Liver (tissue), 9 donors: Measurements from ENCODE around the gene C11orf24. TPM values are rescaled to one million over a fixed set of nuclear protein-coding genes. Genes with fewer than 3 reads are reported as not detected.
A peak's percentile ranks its signal among the peaks of the same experiment; 100 is the strongest.

Experiments
- DNase-seq: peaks from one replicate; pipeline ENCODE4 v3.0.0-alpha.2; 2017; ENCODE audit warnings: low spot score
- H3K27ac ChIP-seq, 2 donors: one replicate each; pipeline ENCODE4 v1.7.0; 2013; ENCODE audit warnings: inconsistent platforms in 2 of 2, low read length in 2 of 2, control low read depth in 1 of 2, low read depth in 1 of 2, mild to moderate bottlenecking in 1 of 2
- H3K27me3 ChIP-seq, 4 donors: one replicate each; pipeline versions ENCODE4 v1.6.1 to v1.7.0; 2013; ENCODE audit warnings: low read length in 3 of 4, inconsistent platforms in 1 of 4, mild to moderate bottlenecking in 1 of 4, moderate library complexity in 1 of 4; ENCODE audit not compliant: control insufficient read depth in 4 of 4, insufficient read depth in 4 of 4
- H3K36me3 ChIP-seq, 4 donors: one replicate each; pipeline versions ENCODE4 v1.6.1 to v1.7.0; 2013; ENCODE audit warnings: low read length in 3 of 4, mild to moderate bottlenecking in 3 of 4, low read depth in 1 of 4, moderate library complexity in 1 of 4; ENCODE audit not compliant: control insufficient read depth in 4 of 4, insufficient read depth in 3 of 4
- H3K4me1 ChIP-seq, 4 donors: one replicate each; pipeline versions ENCODE4 v1.6.1 to v1.7.0; 2013; ENCODE audit warnings: low read length in 3 of 4, mild to moderate bottlenecking in 3 of 4, moderate library complexity in 1 of 4; ENCODE audit not compliant: control insufficient read depth in 4 of 4, insufficient read depth in 4 of 4
- H3K4me3 ChIP-seq, 3 donors: one replicate each; pipeline versions ENCODE4 v1.6.1 to v1.7.0; 2013; ENCODE audit warnings: low read length in 3 of 3, control low read depth in 1 of 3, low read depth in 1 of 3, mild to moderate bottlenecking in 1 of 3
- H3K9ac ChIP-seq, 2 donors: one replicate each; pipeline ENCODE4 v1.7.0; 2013; ENCODE audit warnings: low read length in 2 of 2, mild to moderate bottlenecking in 2 of 2, moderate library complexity in 2 of 2, control low read depth in 1 of 2, low read depth in 1 of 2
- H3K9me3 ChIP-seq, 4 donors: one replicate each; pipeline versions ENCODE4 v1.6.1 to v1.7.0; 2013; ENCODE audit warnings: low read length in 3 of 4; ENCODE audit not compliant: control insufficient read depth in 4 of 4
- ATF3 ChIP-seq: IDR thresholded peaks from 2 replicates; pipeline ENCODE4 v1.6.1; 2016; ENCODE audit warnings: antibody characterized with exemption
- CTCF ChIP-seq: fragments of 150-350 bp; IDR thresholded peaks from 2 replicates; pipeline ENCODE4 v1.5.1; 2017; ENCODE audit warnings: improper control_type of control experiment, low read depth, low read length; ENCODE audit not compliant: missing input control
- EGR1 ChIP-seq, 2 donors: IDR thresholded peaks; 2 replicates each; pipeline ENCODE4 v1.6.1; 2016 to 2018; ENCODE audit warnings: antibody characterized with exemption in 2 of 2, low read depth in 2 of 2
- FOXA2 ChIP-seq: IDR thresholded peaks from 2 replicates; pipeline ENCODE4 v1.6.1; 2016; ENCODE audit warnings: antibody characterized with exemption
- GABPA ChIP-seq, 2 donors: IDR thresholded peaks in 1 of 2; conservative IDR thresholded peaks in 1 of 2; 2 replicates each; pipeline ENCODE4 v1.6.1; 2016; ENCODE audit warnings: antibody characterized with exemption in 2 of 2, mild to moderate bottlenecking in 1 of 2, moderate library complexity in 1 of 2
- HNF4A ChIP-seq, 2 donors: conservative IDR thresholded peaks; 2 replicates each; pipeline ENCODE4 v1.6.1; 2016; ENCODE audit warnings: antibody characterized with exemption in 2 of 2, mild to moderate bottlenecking in 2 of 2
- HNF4G ChIP-seq: IDR thresholded peaks from 2 replicates; pipeline ENCODE4 v1.6.1; 2016; ENCODE audit warnings: antibody characterized with exemption
- JUND ChIP-seq, 2 donors: IDR thresholded peaks; 2 replicates each; pipeline ENCODE4 v1.6.1; 2016; ENCODE audit warnings: antibody characterized with exemption in 2 of 2
- MAX ChIP-seq: IDR thresholded peaks from 2 replicates; pipeline ENCODE4 v1.6.1; 2016; ENCODE audit warnings: antibody characterized with exemption
- NR2F2 ChIP-seq: IDR thresholded peaks from 2 replicates; pipeline ENCODE4 v1.6.1; 2016; ENCODE audit warnings: antibody characterized with exemption
- SP1 ChIP-seq: IDR thresholded peaks from 2 replicates; pipeline ENCODE4 v1.6.1; 2018; ENCODE audit warnings: antibody characterized with exemption, mild to moderate bottlenecking
- TAF1 ChIP-seq: conservative IDR thresholded peaks from 2 replicates; pipeline ENCODE4 v1.6.1; 2016; ENCODE audit warnings: antibody characterized with exemption, mild to moderate bottlenecking
- YY1 ChIP-seq: IDR thresholded peaks from 2 replicates; pipeline ENCODE4 v1.6.1; 2016; ENCODE audit warnings: antibody characterized with exemption, mild to moderate bottlenecking
- WGBS: extraction: QIAGEN DNeasy Blood & Tissue Kit; methylation state at CpG from one replicate; pipeline ENCODE4 v1.1.7; 2013; 5-methylcytosine and 5-hydroxymethylcytosine counted together
- polyA plus RNA-seq, 2 donors: library from polyadenylated mRNA; stranded (reverse) in 1 of 2; unstranded in 1 of 2; fragments of 200-250 nt in 1 of 2; fragments of >200 nt in 1 of 2; fragmentation: Nextera tagmentation in 1 of 2; extraction: Ambion mirVana in 1 of 2; gene quantifications; one replicate each; pipeline versions ENCODE4 v1.2.1 to v1.2.3, GENCODE V29; 2013 to 2015
- total RNA-seq, 2 donors: library from RNA; depleted of rRNA; stranded (reverse); fragments of >200 nt; gene quantifications; one replicate each; pipeline ENCODE4 v1.2.3, GENCODE V29; 2014
- donor health status: healthy.
- donor health status: healthy.
- donor health status: healthy.
- donor health status: healthy.
- donor health status: healthy.

C11orf24 gene
- total and polyA plus RNA-seq, 4 donors: 7.8 to 50.3 (median 32.0) TPM

GRCh38 chr11:68306636-68307035 is 34.9 kb upstream of the C11orf24 start:
- no peaks in the 10 kb centered on the region for H3K36me3 ChIP-seq
- no peaks in the 10 kb centered on the region for H3K27me3 ChIP-seq
- peaks cover 0 to 6% (median 2%) of the 10 kb centered on the region in 4 donors for H3K4me1 ChIP-seq
- no peak overlapping the region for H3K9ac ChIP-seq
- WGBS: 99% methylated on average over 3 of the region's 3 CpGs
- no peak overlapping the region for H3K27ac ChIP-seq
- no peak overlapping the region for H3K4me3 ChIP-seq
- no peak for DNase-seq
- no peak for TF ChIP-seq FOXA2
- no peak for TF ChIP-seq YY1
- no peak for TF ChIP-seq JUND (IDR thresholded peaks at IDR 0.05)
- no peak for TF ChIP-seq TAF1
- TF ChIP-seq CTCF: no peak
- TF ChIP-seq NR2F2: no peak
- no peak for TF ChIP-seq SP1
- no peak for TF ChIP-seq MAX
- no peak for TF ChIP-seq GABPA (IDR thresholded peaks at IDR 0.05 in 1 of 2, conservative IDR thresholded peaks at IDR 0.05 in 1 of 2)
- no peaks in the 10 kb centered on the region for H3K9me3 ChIP-seq

GRCh38 chr11:68303982-68304780 is 32.4 kb upstream of the C11orf24 start:
- WGBS: 93% methylated on average over 7 of the region's 7 CpGs
- Histone ChIP-seq H3K9ac (no peak overlapping the region), H3K36me3 (no peaks in the 10 kb centered on the region), H3K27ac (no peak overlapping the region), H3K4me1 (peaks cover 2 to 16% (median 7%) of the 10 kb centered on the region in 4 donors), H3K9me3 (no peaks in the 10 kb centered on the region), H3K4me3 (no peak overlapping the region), H3K27me3 (no peaks in the 10 kb centered on the region)
- no peak for DNase-seq
- TF ChIP-seq NR2F2 (no peak), GABPA (IDR thresholded peaks at IDR 0.05 in 1 of 2, conservative IDR thresholded peaks at IDR 0.05 in 1 of 2) (no peak), HNF4G (no peak), YY1 (no peak), EGR1 (IDR thresholded peaks at IDR 0.05; ENCODE audit: low read depth in 2 of 2) (no peak), ATF3 (no peak), JUND (IDR thresholded peaks at IDR 0.05) (no peak), MAX (no peak)

- 68% methylated on average over 2 of the region's 2 CpGs for WGBS
- Histone ChIP-seq H3K9me3 (no peaks in the 10 kb centered on the region), H3K27ac (no peak overlapping the region), H3K4me3 (no peak overlapping the region), H3K27me3 (no peaks in the 10 kb centered on the region), H3K9ac (no peak overlapping the region), H3K4me1 (peaks cover 7 to 27% (median 18%) of the 10 kb centered on the region in 4 donors), H3K36me3 (no peaks in the 10 kb centered on the region)
- DNase-seq: no peak
- TF ChIP-seq GABPA (IDR thresholded peaks at IDR 0.05 in 1 of 2, conservative IDR thresholded peaks at IDR 0.05 in 1 of 2) (no peak), CTCF (no peak), HNF4A (conservative IDR thresholded peaks at IDR 0.05) (no peak), YY1 (no peak), SP1 (peak; percentile 15), EGR1 (IDR thresholded peaks at IDR 0.05; ENCODE audit: low read depth in 2 of 2) (no peak), MAX (no peak)
Measured at GRCh38 chr11:68303083-68303482, 31.3 kb upstream of the C11orf24 start.
